Measurements from ENCODE around the gene OSBPL6.
"Not testable (repeated sequence)": the region's sequence is repeated elsewhere in the genome, so short reads cannot be mapped to it uniquely, and the experiment has no call there.

OSBPL6 gene

GRCh38 chr2:178317811-178318210 lies 123.5 kb downstream of the OSBPL6 start:
- H3K4me3 ChIP-seq (ENCODE audit: low read depth in 1 of 2, low read length in 2 of 2), result no peak overlapping the region
- H3K79me2 ChIP-seq (ENCODE audit: insufficient read depth, low read length), result no peaks in the 10 kb centered on the region
- H2AFZ ChIP-seq (ENCODE audit: low read depth, low read length), result no peak overlapping the region
- H3K4me1 ChIP-seq (ENCODE audit: insufficient read depth, low read length), result no peaks in the 10 kb centered on the region
- H3K9me3 ChIP-seq (ENCODE audit: insufficient read depth, low read length, severe bottlenecking), result no peaks in the 10 kb centered on the region
- H3K27ac ChIP-seq (ENCODE audit: low read length), result no peak overlapping the region
- no peak for DNase-seq
- no peak overlapping the region for H3K4me2 ChIP-seq (ENCODE audit: insufficient read depth, low read length)
- H3K36me3 ChIP-seq (ENCODE audit: insufficient read depth, low read length), result no peaks in the 10 kb centered on the region
- TF ChIP-seq EZH2 (IDR thresholded peaks at IDR 0.05; ENCODE audit: borderline replicate concordance, low read depth, low read length, severe bottlenecking), result no peak
- TF ChIP-seq, protein P1, sequence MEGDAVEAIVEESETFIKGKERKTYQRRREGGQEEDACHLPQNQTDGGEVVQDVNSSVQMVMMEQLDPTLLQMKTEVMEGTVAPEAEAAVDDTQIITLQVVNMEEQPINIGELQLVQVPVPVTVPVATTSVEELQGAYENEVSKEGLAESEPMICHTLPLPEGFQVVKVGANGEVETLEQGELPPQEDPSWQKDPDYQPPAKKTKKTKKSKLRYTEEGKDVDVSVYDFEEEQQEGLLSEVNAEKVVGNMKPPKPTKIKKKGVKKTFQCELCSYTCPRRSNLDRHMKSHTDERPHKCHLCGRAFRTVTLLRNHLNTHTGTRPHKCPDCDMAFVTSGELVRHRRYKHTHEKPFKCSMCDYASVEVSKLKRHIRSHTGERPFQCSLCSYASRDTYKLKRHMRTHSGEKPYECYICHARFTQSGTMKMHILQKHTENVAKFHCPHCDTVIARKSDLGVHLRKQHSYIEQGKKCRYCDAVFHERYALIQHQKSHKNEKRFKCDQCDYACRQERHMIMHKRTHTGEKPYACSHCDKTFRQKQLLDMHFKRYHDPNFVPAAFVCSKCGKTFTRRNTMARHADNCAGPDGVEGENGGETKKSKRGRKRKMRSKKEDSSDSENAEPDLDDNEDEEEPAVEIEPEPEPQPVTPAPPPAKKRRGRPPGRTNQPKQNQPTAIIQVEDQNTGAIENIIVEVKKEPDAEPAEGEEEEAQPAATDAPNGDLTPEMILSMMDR (IDR thresholded peaks at IDR 0.05; ENCODE audit: borderline replicate concordance, extremely low read depth, low read length, poor library complexity, severe bottlenecking), result no peak
- peaks cover 15% of the 10 kb centered on the region for H3K27me3 ChIP-seq (ENCODE audit: insufficient read depth, low read length, poor library complexity)
- no peak overlapping the region for H3K9ac ChIP-seq (ENCODE audit: low read depth, low read length)
- ATAC-seq (ENCODE audit: insufficient read depth, low read depth), result no peak
- H4K20me1 ChIP-seq (ENCODE audit: insufficient read depth, low read length), result no peaks in the 10 kb centered on the region

GRCh38 chr2:178320011-178320585 lies 125.8 kb downstream of the OSBPL6 start:
- Histone ChIP-seq H3K27ac (ENCODE audit: low read length) (no peak overlapping the region), H3K79me2 (ENCODE audit: insufficient read depth, low read length) (no peaks in the 10 kb centered on the region), H3K4me1 (ENCODE audit: insufficient read depth, low read length) (no peaks in the 10 kb centered on the region), H3K27me3 (ENCODE audit: insufficient read depth, low read length, poor library complexity) (peaks cover 18% of the 10 kb centered on the region), H3K9ac (ENCODE audit: low read depth, low read length) (no peak overlapping the region), H4K20me1 (ENCODE audit: insufficient read depth, low read length) (no peaks in the 10 kb centered on the region), H3K36me3 (ENCODE audit: insufficient read depth, low read length) (no peaks in the 10 kb centered on the region), H2AFZ (ENCODE audit: low read depth, low read length) (no peak overlapping the region), H3K9me3 (ENCODE audit: insufficient read depth, low read length, severe bottlenecking) (no peaks in the 10 kb centered on the region), H3K4me3 (ENCODE audit: low read depth in 1 of 2, low read length in 2 of 2) (no peak overlapping the region), H3K4me2 (ENCODE audit: insufficient read depth, low read length) (no peak overlapping the region)
- TF ChIP-seq, protein P1 (IDR thresholded peaks at IDR 0.05; ENCODE audit: borderline replicate concordance, extremely low read depth, low read length, poor library complexity, severe bottlenecking), result no peak
- TF ChIP-seq EZH2 (IDR thresholded peaks at IDR 0.05; ENCODE audit: borderline replicate concordance, low read depth, low read length, severe bottlenecking), result no peak
- DNase-seq (no peak), ATAC-seq (ENCODE audit: insufficient read depth, low read depth) (no peak)

DNA sequence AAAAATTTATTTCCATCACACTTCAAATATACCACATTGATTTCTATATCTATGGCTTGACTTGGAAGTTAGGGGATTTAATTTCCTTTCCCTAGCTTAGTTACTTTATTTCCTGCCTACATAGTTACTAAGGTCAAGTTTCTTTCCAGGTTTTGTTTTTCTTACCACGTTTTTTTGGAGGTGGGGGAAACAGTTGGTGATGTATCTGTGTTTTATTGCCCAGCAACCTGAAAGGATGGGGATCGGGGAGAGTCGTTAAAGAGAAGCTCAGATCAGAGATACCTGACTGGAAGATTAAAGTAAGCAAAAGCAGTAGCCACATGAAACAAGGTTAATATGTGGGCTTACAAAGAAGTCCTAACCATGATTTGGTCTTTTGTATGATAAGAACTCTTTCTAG lies 127.8 kb downstream of the OSBPL6 start:
- ATAC-seq (ENCODE audit: insufficient read depth, low read depth) (no peak), DNase-seq (no peak)
- no peaks in the 10 kb centered on the region for H4K20me1 ChIP-seq (ENCODE audit: insufficient read depth, low read length)
- H3K4me3 ChIP-seq (ENCODE audit: low read depth in 1 of 2, low read length in 2 of 2), result no peak overlapping the region
- H3K4me1 ChIP-seq (ENCODE audit: insufficient read depth, low read length), result no peaks in the 10 kb centered on the region
- peaks cover 21% of the 10 kb centered on the region for H3K27me3 ChIP-seq (ENCODE audit: insufficient read depth, low read length, poor library complexity)
- no peak overlapping the region for H3K4me2 ChIP-seq (ENCODE audit: insufficient read depth, low read length)
- no peak for TF ChIP-seq EZH2 (IDR thresholded peaks at IDR 0.05; ENCODE audit: borderline replicate concordance, low read depth, low read length, severe bottlenecking)
- TF ChIP-seq, protein P1 (IDR thresholded peaks at IDR 0.05; ENCODE audit: borderline replicate concordance, extremely low read depth, low read length, poor library complexity, severe bottlenecking), result no peak
- H3K27ac ChIP-seq (ENCODE audit: low read length), result no peak overlapping the region
- H3K79me2 ChIP-seq (ENCODE audit: insufficient read depth, low read length), result no peaks in the 10 kb centered on the region
- no peak overlapping the region for H3K9ac ChIP-seq (ENCODE audit: low read depth, low read length)
- H3K9me3 ChIP-seq (ENCODE audit: insufficient read depth, low read length, severe bottlenecking), result no peaks in the 10 kb centered on the region
- no peak overlapping the region for H2AFZ ChIP-seq (ENCODE audit: low read depth, low read length)
- H3K36me3 ChIP-seq (ENCODE audit: insufficient read depth, low read length), result no peaks in the 10 kb centered on the region

- peaks cover 24% of the 10 kb centered on the region for H3K27me3 ChIP-seq (ENCODE audit: insufficient read depth, low read length, poor library complexity)
- H3K4me2 ChIP-seq (ENCODE audit: insufficient read depth, low read length); DNase-seq; H3K27ac ChIP-seq (ENCODE audit: low read length); H3K4me1 ChIP-seq (ENCODE audit: insufficient read depth, low read length); H3K9ac ChIP-seq (ENCODE audit: low read depth, low read length); ATAC-seq (ENCODE audit: insufficient read depth, low read depth); H3K4me3 ChIP-seq (ENCODE audit: low read depth in 1 of 2, low read length in 2 of 2); H3K79me2 ChIP-seq (ENCODE audit: insufficient read depth, low read length); H4K20me1 ChIP-seq (ENCODE audit: insufficient read depth, low read length); H3K9me3 ChIP-seq (ENCODE audit: insufficient read depth, low read length, severe bottlenecking); H3K36me3 ChIP-seq (ENCODE audit: insufficient read depth, low read length); H2AFZ ChIP-seq (ENCODE audit: low read depth, low read length): not testable (repeated sequence)
Measured at GRCh38 chr2:178323331-178323730, 129.0 kb downstream of the OSBPL6 start.
